ENCODE results near the gene TDRD10. TPM values are rescaled to one million over a fixed set of nuclear protein-coding genes. Genes with fewer than 3 reads are reported as not detected.
A peak's percentile ranks its signal among the peaks of the same experiment; 100 is the strongest.
"Not testable (repeated sequence)": the region's sequence is repeated elsewhere in the genome, so short reads cannot be mapped to it uniquely, and the experiment has no call there.

The TDRD10 gene
- total and polyA plus RNA-seq, 2 donors (not counting 1 experiment from before 2014, with no cell fraction given), result under 0.01 TPM; not detected in 1

DNA sequence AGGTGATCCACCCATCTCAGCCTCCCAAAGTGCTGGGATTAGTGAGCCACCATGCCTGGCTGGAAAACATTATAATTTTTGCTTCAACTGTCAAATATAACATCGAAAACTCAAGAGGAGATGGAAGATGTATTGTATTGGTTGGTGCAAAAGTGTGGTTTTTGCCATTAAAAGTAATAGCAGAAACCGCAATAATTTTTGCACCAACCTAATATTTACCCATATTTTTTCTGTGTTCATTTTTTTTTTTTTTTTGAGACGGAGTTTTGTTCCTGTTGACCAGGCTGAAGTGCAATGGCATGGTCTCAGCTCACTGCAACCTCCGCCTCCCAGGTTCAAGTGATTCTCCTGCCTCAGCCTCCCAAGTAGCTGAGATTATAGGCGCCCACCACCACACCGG is 27.3 kb downstream of the TDRD10 start:
- Histone ChIP-seq H3K4me3 (replicated peaks in 1 of 4; ENCODE audit: control extremely low read depth in 1 of 4, insufficient read depth in 1 of 4, low read depth in 3 of 4, low read length in 4 of 4) (no peak overlapping the region), H3K4me1 (ENCODE audit: control insufficient read depth, extremely low read depth, insufficient read depth, low read length) (no peaks in the 10 kb centered on the region), H3K9ac (ENCODE audit: insufficient read depth, low read length) (no peak overlapping the region), H3K4me2 (ENCODE audit: extremely low read depth, insufficient read depth, low read length) (no peak overlapping the region), H3K36me3 (ENCODE audit: control insufficient read depth, insufficient read depth, low read length) (no peaks in the 10 kb centered on the region), H3K79me2 (ENCODE audit: control insufficient read depth, insufficient read depth, low read length) (no peaks in the 10 kb centered on the region), H4K20me1 (ENCODE audit: control insufficient read depth, extremely low read depth, insufficient read depth, low read length) (no peaks in the 10 kb centered on the region), H2AFZ (ENCODE audit: low read length) (no peak overlapping the region), H3K27me3 (ENCODE audit: control insufficient read depth, insufficient read depth, low read length) (peaks cover 4% of the 10 kb centered on the region), H3K27ac (ENCODE audit: insufficient read depth, low read length) (no peak overlapping the region), H3K9me3 (ENCODE audit: control insufficient read depth, insufficient read depth, low read depth, low read length) (no peaks in the 10 kb centered on the region)
- no peak for TF ChIP-seq EZH2 (IDR thresholded peaks at IDR 0.05; ENCODE audit: low read length, missing control alignments)
- TF ChIP-seq, protein P1, sequence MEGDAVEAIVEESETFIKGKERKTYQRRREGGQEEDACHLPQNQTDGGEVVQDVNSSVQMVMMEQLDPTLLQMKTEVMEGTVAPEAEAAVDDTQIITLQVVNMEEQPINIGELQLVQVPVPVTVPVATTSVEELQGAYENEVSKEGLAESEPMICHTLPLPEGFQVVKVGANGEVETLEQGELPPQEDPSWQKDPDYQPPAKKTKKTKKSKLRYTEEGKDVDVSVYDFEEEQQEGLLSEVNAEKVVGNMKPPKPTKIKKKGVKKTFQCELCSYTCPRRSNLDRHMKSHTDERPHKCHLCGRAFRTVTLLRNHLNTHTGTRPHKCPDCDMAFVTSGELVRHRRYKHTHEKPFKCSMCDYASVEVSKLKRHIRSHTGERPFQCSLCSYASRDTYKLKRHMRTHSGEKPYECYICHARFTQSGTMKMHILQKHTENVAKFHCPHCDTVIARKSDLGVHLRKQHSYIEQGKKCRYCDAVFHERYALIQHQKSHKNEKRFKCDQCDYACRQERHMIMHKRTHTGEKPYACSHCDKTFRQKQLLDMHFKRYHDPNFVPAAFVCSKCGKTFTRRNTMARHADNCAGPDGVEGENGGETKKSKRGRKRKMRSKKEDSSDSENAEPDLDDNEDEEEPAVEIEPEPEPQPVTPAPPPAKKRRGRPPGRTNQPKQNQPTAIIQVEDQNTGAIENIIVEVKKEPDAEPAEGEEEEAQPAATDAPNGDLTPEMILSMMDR (conservative IDR thresholded peaks at IDR 0.05 in 1 of 2, IDR thresholded peaks at IDR 0.05 in 1 of 2; ENCODE audit: low read depth in 1 of 2, low read length in 2 of 2), result no peak
- no peak for DNase-seq (ENCODE audit: low read depth in 2 of 2)

DNA sequence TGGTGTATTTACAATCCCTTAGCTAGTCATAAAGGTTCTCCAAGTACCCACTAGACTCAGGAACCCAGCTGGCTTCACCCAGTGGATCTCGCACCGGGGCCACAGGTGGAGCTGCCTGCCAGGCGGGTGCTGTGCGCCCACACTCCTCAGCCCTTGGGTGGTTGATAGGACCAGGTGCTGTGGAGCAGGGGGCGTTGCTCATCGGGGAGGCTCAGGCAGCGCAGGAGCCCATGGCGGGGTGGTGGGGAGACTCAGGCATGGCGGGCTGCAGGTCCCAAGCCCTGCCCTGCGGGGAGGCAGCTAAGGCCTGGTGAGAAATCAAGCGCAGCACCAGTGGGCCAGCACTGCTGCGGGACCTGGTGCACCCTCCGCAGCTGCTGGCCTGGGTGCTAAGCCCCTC is 29.9 kb downstream of the TDRD10 start:
- not testable (repeated sequence) for H3K4me1 ChIP-seq (ENCODE audit: control insufficient read depth, extremely low read depth, insufficient read depth, low read length); H2AFZ ChIP-seq (ENCODE audit: low read length); H3K4me3 ChIP-seq (replicated peaks in 1 of 4; ENCODE audit: control extremely low read depth in 1 of 4, insufficient read depth in 1 of 4, low read depth in 3 of 4, low read length in 4 of 4); H3K36me3 ChIP-seq (ENCODE audit: control insufficient read depth, insufficient read depth, low read length); H4K20me1 ChIP-seq (ENCODE audit: control insufficient read depth, extremely low read depth, insufficient read depth, low read length); H3K9me3 ChIP-seq (ENCODE audit: control insufficient read depth, insufficient read depth, low read depth, low read length); H3K79me2 ChIP-seq (ENCODE audit: control insufficient read depth, insufficient read depth, low read length); H3K4me2 ChIP-seq (ENCODE audit: extremely low read depth, insufficient read depth, low read length); H3K27ac ChIP-seq (ENCODE audit: insufficient read depth, low read length); H3K27me3 ChIP-seq (ENCODE audit: control insufficient read depth, insufficient read depth, low read length); H3K9ac ChIP-seq (ENCODE audit: insufficient read depth, low read length); DNase-seq (ENCODE audit: low read depth in 2 of 2)

DNA sequence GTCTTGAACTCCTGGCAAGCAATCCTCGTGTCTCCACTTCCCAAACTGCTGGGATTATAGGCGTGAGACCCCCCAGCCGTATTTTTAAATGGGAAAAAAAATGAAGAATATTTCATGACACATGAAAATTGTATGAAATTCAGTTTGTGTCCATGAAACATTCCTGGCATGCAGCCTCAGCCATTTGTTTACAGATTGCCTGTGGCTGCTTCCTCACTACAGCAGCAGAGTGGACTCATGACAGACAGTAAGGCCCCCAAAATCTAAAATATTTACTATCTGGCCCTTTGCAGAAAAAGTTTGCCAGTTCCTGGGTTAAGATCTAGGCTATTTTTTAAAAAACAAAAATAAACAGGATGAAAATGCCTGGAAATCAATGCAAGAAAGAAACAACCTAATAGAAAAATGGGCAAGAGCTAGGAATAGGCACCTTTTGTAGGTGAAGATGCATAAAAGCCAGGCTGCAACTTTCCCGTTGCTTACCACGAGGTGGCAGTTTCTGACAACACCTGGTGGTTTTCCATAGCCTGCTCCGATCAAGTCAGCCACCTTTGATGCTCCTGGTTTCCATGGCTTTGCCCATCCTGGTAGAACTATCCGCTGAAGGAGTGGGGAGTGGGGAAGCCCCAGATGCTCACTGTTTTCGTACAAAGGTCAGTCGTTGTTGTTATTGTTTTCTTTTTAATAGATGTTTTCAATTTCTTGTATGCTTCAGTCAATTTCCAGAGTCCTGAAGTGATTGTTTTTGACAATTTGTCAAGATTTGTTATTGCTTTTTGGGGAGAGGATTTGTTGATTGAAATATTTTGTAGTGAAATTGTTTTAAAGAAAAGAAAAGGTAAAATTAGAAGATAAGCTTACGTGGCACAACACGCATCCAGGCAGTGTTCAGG is 32.2 kb downstream of the TDRD10 start:
- H3K27ac ChIP-seq (ENCODE audit: insufficient read depth, low read length), result no peak overlapping the region
- no peak overlapping the region for H2AFZ ChIP-seq (ENCODE audit: low read length)
- no peak overlapping the region for H3K4me3 ChIP-seq (replicated peaks in 1 of 4; ENCODE audit: control extremely low read depth in 1 of 4, insufficient read depth in 1 of 4, low read depth in 3 of 4, low read length in 4 of 4)
- no peaks in the 10 kb centered on the region for H3K36me3 ChIP-seq (ENCODE audit: control insufficient read depth, insufficient read depth, low read length)
- peak; percentile 20 to 27 for DNase-seq (ENCODE audit: low read depth in 2 of 2)
- no peaks in the 10 kb centered on the region for H3K9me3 ChIP-seq (ENCODE audit: control insufficient read depth, insufficient read depth, low read depth, low read length)
- TF ChIP-seq EZH2 (IDR thresholded peaks at IDR 0.05; ENCODE audit: low read length, missing control alignments), result no peak
- TF ChIP-seq, protein P1 (conservative IDR thresholded peaks at IDR 0.05 in 1 of 2, IDR thresholded peaks at IDR 0.05 in 1 of 2; ENCODE audit: low read depth in 1 of 2, low read length in 2 of 2), result peak in 1 of 2 donors; percentile 42
- H3K9ac ChIP-seq (ENCODE audit: insufficient read depth, low read length), result no peak overlapping the region
- H4K20me1 ChIP-seq (ENCODE audit: control insufficient read depth, extremely low read depth, insufficient read depth, low read length), result no peaks in the 10 kb centered on the region
- H3K4me2 ChIP-seq (ENCODE audit: extremely low read depth, insufficient read depth, low read length), result no peak overlapping the region
- H3K79me2 ChIP-seq (ENCODE audit: control insufficient read depth, insufficient read depth, low read length), result no peaks in the 10 kb centered on the region
- H3K4me1 ChIP-seq (ENCODE audit: control insufficient read depth, extremely low read depth, insufficient read depth, low read length), result no peaks in the 10 kb centered on the region
- H3K27me3 ChIP-seq (ENCODE audit: control insufficient read depth, insufficient read depth, low read length), result peaks cover 11% of the 10 kb centered on the region

Measured in fibroblast of lung (primary cell).